GM19328 (cell line): Measurements from ENCODE around the gene ARHGAP31.
"Not testable (repeated sequence)": the region's sequence is repeated elsewhere in the genome, so short reads cannot be mapped to it uniquely, and the experiment has no call there.

Experiments
- ATAC-seq: cut with Tn5 transposase; IDR thresholded peaks from one replicate; pipeline ENCODE4 v1.9.1; 2021; ENCODE audit warnings: mild to moderate bottlenecking, moderate library complexity; ENCODE audit not compliant: unreplicated experiment

ARHGAP31 gene

GRCh38 chr3:119343719-119344118, 49.5 kb downstream of the ARHGAP31 start:
- ATAC-seq, result peak; percentile 71

DNA sequence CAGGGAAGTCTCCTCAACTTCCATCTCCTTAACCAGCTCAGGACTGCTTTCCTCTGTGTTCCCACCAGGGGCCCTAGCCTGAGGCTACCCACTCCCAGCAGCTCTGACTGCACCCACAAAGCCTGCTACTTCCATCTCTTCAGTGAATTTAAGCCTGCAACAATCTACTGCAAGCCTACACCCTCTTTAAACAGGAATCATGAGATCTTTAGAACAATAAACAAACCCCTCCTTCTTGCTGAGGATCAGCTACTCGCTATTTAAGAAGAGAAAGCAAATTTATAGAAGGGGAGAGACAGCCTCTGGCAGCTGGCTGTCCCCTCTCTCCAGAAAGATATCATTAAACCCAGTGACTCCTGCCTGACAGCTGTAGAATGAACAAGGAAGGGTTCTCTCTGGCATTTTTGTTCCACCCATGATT, 51.9 kb downstream of the ARHGAP31 start:
- ATAC-seq, result no peak

DNA sequence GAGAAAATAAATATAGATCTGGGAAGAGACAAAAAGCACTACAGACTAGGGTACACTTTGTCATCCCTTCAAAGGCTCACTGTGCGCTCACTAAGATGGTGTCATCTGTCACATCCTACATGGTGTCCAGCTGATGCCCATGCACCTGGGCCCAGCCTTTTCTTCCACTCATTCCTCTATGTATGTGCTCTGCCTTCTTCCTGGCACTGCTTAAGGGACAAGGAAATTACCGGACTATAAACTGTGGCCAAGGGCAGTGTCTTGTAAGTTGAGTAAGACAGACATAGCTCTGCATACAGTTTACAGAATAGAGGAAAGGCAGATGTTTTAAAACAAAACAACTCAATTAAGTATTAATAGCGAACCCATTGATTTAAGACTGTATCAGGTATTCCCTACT, 52.9 kb downstream of the ARHGAP31 start:
- no peak for ATAC-seq

DNA sequence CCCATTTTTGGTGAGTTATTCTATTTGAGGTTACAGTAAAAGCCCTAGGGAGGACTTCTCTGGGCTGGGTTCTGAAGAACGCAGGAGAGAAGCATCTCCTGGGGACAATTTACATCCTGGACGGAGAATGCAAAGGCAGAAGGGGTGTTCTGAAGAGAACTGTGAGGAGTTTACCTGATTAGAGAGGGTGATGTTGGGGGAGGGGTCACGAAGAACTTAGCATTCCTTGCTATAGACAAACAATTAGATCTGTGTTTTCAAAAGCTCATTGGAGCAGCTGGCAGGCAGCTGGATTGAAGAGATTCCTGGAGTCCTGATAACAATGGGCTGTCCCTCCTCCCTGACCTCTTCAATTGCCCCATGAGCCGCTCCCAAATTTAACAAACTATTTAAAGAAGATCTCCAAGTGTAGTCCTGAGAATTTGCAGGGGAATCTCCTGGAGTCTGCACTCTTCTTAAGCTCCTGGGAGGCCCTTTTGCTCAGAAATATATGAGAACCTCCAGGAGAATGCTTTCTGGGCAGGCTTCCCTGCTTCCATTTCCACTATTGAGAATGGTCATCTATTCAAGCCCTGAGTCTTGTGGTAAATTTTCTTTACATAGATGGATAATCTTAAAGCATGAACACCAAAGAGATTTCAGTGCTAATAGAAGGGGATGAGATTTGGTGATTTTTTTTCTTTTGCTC, 55.3 kb downstream of the ARHGAP31 start:
- ATAC-seq, result no peak

GRCh38 chr3:119350114-119350513, 55.9 kb downstream of the ARHGAP31 start:
- no peak for ATAC-seq

DNA sequence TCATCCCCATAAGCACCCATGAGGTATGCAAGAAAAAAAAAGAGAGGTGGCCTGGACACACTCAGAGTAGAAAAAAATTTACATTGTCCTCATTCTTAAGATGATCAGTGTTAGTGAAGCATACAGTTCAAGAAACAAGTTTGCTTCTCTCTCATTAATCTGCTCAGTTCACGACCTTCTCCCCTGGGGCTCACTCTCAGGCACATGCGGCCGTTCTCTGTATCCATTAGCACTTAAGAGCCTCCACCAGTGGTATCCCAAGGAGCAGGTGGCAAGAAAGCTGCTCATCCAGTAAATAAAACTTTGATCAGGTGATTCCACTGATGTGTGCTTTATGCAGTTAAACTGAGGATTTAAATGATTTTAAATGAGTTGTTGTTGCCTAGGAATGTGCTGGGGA, 57.4 kb downstream of the ARHGAP31 start:
- ATAC-seq, result no peak

DNA sequence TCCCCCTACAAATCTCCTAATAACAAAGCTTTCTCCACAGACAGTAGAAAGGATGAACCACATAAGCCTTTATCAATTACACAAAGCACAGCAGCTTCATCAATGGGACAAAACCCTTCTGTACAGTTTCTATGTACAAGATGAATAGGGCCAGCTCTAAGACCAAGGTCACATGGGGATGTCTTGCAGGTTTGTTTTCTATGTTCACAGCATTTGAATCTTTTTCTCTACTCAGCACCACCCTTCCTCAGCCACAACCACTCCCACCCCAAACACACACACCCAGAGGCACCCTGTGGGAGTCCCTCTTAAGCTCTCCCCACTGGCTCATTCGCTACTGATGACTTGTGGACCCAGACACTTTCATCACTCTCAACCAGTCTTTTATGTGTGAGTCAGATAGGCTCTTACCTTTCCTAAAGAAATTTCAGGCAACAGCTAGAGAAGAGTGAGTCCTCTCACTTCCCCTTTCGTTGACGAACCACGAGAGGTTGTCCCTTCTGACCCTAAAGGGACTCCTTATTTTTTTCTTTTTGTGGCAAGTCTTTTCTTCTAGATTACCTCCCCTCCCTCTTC, 57.9 kb downstream of the ARHGAP31 start:
- peak; percentile 96 for ATAC-seq

DNA sequence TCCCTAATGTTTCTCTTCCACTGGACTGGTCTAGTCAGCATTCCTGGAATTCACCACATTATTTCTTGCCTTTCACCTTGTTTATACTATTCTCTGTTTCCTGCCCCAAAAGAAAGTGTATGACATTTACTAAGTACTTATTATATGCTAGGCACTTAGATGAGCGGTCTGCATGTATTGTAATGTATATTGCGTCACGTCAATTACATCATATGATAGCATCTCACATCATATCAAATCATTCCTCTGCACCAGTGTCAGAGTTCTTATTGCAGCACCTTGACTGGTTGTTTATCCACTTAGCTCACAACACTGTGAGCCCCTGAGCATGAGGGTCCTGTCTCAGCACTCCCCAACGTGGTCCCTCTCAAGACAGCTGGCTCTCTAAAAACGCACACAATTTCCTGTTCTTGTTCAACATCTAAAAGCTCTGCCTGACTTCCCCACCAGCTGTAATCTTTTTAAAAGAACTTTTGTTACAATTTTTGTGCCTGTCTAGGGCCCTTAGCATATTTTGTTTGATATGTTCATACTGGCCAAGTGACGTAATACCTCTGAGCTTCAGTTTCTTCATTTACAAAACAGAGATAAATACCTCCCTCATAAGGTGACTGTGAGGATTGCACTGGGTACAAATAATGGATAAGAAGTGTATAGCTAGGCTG, 58.8 kb downstream of the ARHGAP31 start:
- no peak for ATAC-seq

- ATAC-seq, result not testable (repeated sequence)
Observed at GRCh38 chr3:119355608-119356007, 61.4 kb downstream of the ARHGAP31 start.

DNA sequence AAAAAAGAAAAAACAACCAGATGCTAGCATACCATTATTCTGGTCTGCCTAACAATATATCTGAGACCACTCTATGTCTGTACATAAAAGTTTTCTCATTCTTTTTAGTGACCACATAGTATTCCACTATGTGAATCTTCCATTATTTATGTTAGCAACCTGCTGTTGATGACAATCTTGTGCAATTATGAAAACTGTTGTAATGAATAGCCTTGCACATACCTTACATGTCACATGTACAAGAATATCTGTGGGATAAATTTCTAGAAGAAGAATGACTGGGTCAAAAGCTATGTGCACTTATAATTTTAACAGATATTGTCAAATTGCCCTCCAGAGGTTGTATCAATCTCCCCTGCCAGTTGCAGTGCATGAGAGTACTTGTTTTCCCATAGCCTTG, 62.5 kb downstream of the ARHGAP31 start:
- no peak for ATAC-seq

DNA sequence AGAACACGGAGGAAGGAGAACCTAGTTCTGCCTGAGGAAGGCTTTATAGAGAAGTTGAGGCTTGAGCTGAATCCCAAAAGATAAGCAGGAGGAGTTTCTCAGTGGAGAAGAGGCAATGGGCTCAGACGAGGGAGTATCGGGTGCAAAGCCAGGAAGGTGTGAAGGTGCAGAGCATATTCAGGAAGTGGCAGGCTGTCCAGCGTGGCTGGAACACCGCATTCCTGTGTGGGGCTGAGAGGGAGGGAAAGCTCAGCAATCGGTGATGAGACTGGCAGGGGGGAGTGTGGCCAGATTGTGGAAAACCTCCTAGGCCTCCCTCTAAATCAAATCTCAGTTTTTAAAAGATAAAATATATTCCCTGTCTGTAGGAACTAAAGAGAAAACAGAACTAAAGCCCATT, 63.0 kb downstream of the ARHGAP31 start:
- ATAC-seq, result no peak

DNA sequence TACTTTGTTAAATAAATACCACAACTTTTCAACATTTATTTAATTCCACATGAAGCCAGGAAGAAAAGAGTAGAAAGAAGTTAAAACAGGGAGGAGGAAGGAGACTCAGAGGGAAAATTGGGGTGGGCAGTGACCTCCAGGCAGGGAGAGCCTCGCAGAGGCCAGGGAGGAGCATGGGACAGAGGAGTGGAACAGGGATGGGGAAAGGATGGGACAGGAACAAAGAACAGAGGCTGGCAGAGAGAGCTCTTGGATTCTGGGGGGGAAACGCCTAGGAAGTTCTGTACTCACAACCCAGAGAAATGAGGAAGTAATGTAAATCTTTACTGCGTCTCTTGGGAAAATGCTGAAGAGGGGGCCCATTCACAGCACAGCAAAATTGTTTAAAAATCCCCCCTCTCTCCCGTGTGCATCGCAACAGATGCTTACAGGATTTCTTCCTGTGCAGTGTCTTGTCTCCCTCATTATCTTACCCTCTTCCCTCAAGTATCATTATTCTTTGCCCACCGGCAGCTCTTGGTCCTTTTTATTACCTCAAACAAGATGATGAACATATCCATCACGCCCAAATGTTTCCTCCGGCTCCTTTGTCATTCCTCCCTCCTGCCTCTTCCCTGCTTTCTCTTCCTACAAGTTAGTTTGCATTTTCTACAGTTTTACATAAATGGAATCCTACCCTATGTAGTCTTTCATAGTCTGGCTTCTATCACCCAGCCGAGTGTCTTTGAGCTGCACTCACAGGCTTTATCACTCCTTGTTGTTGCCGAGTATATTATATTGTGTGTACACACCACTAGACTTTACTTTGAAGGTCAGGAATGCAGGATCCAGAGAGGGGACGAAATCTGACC, 65.5 kb downstream of the ARHGAP31 start:
- ATAC-seq, result no peak

DNA sequence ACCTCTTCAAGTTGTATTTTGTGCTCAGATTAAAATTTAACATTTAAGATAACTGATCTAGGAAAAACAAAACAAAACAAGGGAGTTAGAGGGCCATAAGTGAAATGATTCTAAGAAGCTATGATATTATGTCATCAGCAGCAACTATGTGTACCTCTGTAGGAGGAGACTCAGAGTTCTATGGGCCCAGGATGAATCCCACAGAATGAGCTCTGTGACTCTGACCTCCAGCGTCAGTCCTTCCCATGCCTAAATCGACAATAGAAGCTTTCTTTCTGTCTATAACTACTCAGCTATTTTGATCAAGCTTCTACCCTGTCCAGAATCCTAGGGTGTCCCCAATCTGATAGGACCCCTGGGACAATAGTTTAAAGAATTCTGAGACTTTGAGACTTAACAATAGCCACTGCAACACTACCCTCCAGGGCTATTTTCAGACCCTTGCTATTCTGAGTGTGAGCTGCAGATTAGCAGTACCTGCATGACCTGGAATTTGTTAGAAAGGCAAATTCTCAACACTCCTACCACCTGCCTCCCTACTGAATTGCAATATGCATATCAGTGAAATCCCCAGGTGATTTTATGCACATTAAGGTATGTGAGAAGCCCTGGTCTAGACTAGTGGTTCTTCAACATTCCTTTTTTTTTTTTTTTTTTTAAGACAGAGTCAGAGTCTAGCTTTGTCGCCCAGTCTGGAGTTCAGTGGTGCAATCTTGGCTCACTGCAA, 66.7 kb downstream of the ARHGAP31 start:
- ATAC-seq, result no peak

- no peak for ATAC-seq
Observed at GRCh38 chr3:119362010-119362409, 67.8 kb downstream of the ARHGAP31 start.

- ATAC-seq, result no peak
Observed at GRCh38 chr3:119362940-119363725, 69.0 kb downstream of the ARHGAP31 start.

DNA sequence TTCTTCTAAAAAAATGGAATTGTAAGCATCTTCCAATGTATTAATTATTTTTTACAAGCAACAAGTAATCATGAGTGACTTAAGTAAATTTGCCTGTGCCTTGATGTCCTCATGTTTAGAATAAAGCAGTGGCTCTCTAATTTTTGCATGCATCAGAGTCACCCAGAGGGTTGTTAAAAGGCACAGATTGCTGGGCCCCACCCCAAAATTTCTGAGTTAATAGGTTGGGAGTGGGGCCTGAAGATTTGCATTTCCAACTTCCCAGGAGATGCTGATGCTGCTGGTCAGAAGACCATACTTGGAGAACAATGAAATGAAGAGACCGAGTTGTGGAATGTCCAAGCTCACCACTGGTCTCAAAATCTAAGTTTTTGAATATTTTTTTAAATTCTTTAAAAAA, 70.2 kb downstream of the ARHGAP31 start:
- no peak for ATAC-seq

DNA sequence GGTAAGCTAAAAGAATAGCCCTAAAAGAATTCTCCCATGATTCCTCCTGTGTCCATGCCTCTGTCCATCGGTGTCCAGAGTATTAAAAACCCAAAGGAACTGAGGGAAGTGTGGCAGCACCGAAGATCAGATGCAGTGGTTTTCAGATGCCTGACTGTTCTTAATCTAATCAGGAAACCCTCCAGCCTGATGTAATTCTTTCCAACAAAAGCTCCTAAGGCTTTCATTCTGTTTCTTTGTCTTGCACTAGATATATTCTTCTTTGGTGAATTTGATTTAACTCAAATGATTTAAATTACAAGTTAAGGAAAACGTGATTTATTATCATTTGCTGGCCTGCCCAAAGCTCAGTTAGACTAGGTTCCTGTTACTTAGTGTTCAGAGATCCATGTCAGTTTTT, 71.2 kb downstream of the ARHGAP31 start:
- ATAC-seq, result no peak

GRCh38 chr3:119367000-119367399, 72.8 kb downstream of the ARHGAP31 start:
- no peak for ATAC-seq

DNA sequence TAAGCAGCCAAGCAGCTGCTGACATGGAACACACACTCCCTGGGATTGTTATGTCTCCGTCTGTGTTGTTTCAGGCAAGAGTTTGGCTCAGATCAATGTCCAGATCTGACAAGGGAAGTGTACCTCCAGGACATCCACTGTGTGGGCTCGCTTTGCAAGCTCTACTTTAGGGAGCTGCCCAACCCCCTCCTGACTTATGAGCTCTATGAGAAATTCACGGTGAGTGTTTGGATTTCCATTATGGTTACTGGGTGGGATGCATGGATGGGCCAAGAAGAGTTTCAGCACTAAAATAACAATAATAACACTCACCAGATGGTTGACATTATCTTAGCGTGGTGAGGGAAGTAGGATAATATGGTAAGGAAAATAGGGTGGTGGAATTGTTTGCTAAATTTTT, 74.1 kb downstream of the ARHGAP31 start:
- ATAC-seq, result no peak

DNA sequence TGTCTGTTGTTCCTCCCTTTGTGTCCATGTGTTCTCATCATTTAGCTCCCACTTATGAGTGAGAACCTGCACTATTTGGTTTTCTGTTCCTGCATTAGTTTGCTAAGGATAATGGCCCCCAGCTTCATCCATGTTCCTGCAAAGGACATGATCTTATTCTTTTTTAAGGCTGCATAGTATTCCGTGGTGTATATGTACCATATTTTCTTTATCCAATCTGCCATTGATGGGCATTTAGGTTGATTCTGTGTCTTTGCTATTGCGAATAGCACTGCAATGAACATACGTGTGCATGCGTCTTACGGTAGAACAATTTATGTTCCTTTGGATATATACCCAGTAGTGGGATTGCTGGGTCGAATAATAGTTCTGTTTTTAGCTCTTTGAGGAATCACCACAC, 77.6 kb downstream of the ARHGAP31 start:
- ATAC-seq, result not testable (repeated sequence)
